ENCODE results near the gene UNC50.

UNC50 gene

GRCh38 chr2:98582523-98582922 lies 25.9 kb upstream of the UNC50 start:
- no peak overlapping the region for H3K27ac ChIP-seq (ENCODE audit: low read length)
- no peak overlapping the region for H3K4me3 ChIP-seq (ENCODE audit: low read length)
- no peak overlapping the region for H2AFZ ChIP-seq (ENCODE audit: low read length)
- no peak overlapping the region for H3K4me2 ChIP-seq (ENCODE audit: low read depth, low read length)
- no peaks in the 10 kb centered on the region for H4K20me1 ChIP-seq (ENCODE audit: insufficient read depth, low read length)
- peaks cover 4% of the 10 kb centered on the region; the same call in 1 of the 2 replicates for H3F3A ChIP-seq (ENCODE audit: insufficient read depth, low read length)
- no peak for DNase-seq
- H3K9me2 ChIP-seq (replicated peaks; ENCODE audit: insufficient read depth, low read length), result no peaks in the 10 kb centered on the region
- H3K36me3 ChIP-seq (replicated peaks; ENCODE audit: insufficient read depth, low read length), result peaks cover 21% of the 10 kb centered on the region
- H3K9ac ChIP-seq (ENCODE audit: low read length), result no peak overlapping the region
- H3K27me3 ChIP-seq (replicated peaks; ENCODE audit: insufficient read depth, low read length), result no peaks in the 10 kb centered on the region
- TF ChIP-seq EZH2 (optimal IDR thresholded peaks at IDR 0.05; ENCODE audit: low read depth, low read length) (no peak), EZH2phosphoT487 (IDR thresholded peaks at IDR 0.05; ENCODE audit: low read length) (no peak), CTCF (IDR thresholded peaks at IDR 0.05; ENCODE audit: low read length) (no peak)
- no peaks in the 10 kb centered on the region for H3K9me3 ChIP-seq (replicated peaks; ENCODE audit: insufficient read depth, low read length)
- peaks cover 10% of the 10 kb centered on the region; the same call in 1 of the 2 replicates for H3K79me2 ChIP-seq (ENCODE audit: low read length)
- H3K4me1 ChIP-seq (ENCODE audit: low read length), result no peaks in the 10 kb centered on the region

- Histone ChIP-seq H3K9me3 (replicated peaks; ENCODE audit: insufficient read depth, low read length) (no peaks in the 10 kb centered on the region), H3K36me3 (replicated peaks; ENCODE audit: insufficient read depth, low read length) (peaks cover 21% of the 10 kb centered on the region), H3K9me2 (replicated peaks; ENCODE audit: insufficient read depth, low read length) (no peaks in the 10 kb centered on the region), H3K4me1 (ENCODE audit: low read length) (no peaks in the 10 kb centered on the region), H3K79me2 (ENCODE audit: low read length) (peaks cover 10% of the 10 kb centered on the region; the same call in 1 of the 2 replicates), H3K27me3 (replicated peaks; ENCODE audit: insufficient read depth, low read length) (no peaks in the 10 kb centered on the region), H2AFZ (ENCODE audit: low read length) (no peak overlapping the region), H3K4me2 (ENCODE audit: low read depth, low read length) (no peak overlapping the region), H3F3A (ENCODE audit: insufficient read depth, low read length) (peaks cover 4% of the 10 kb centered on the region; the same call in 1 of the 2 replicates), H4K20me1 (ENCODE audit: insufficient read depth, low read length) (no peaks in the 10 kb centered on the region), H3K9ac (ENCODE audit: low read length) (no peak overlapping the region), H3K4me3 (ENCODE audit: low read length) (no peak overlapping the region), H3K27ac (ENCODE audit: low read length) (no peak overlapping the region)
- TF ChIP-seq EZH2phosphoT487 (IDR thresholded peaks at IDR 0.05; ENCODE audit: low read length), result no peak
- TF ChIP-seq CTCF (IDR thresholded peaks at IDR 0.05; ENCODE audit: low read length), result no peak
- no peak for TF ChIP-seq EZH2 (optimal IDR thresholded peaks at IDR 0.05; ENCODE audit: low read depth, low read length)
- DNase-seq, result no peak
Measured at GRCh38 chr2:98583276-98583675, 25.1 kb upstream of the UNC50 start.

- Histone ChIP-seq H3K36me3 (replicated peaks; ENCODE audit: insufficient read depth, low read length) (peaks cover 21% of the 10 kb centered on the region), H3K9ac (ENCODE audit: low read length) (no peak overlapping the region), H3K4me1 (ENCODE audit: low read length) (no peaks in the 10 kb centered on the region), H2AFZ (ENCODE audit: low read length) (no peak overlapping the region), H3K9me3 (replicated peaks; ENCODE audit: insufficient read depth, low read length) (no peaks in the 10 kb centered on the region), H3F3A (ENCODE audit: insufficient read depth, low read length) (peaks cover 4% of the 10 kb centered on the region; the same call in 1 of the 2 replicates), H3K27ac (ENCODE audit: low read length) (no peak overlapping the region), H3K79me2 (ENCODE audit: low read length) (peaks cover 10% of the 10 kb centered on the region; the same call in 1 of the 2 replicates), H3K9me2 (replicated peaks; ENCODE audit: insufficient read depth, low read length) (no peaks in the 10 kb centered on the region), H3K4me3 (ENCODE audit: low read length) (no peak overlapping the region), H4K20me1 (ENCODE audit: insufficient read depth, low read length) (no peaks in the 10 kb centered on the region), H3K4me2 (ENCODE audit: low read depth, low read length) (no peak overlapping the region), H3K27me3 (replicated peaks; ENCODE audit: insufficient read depth, low read length) (no peaks in the 10 kb centered on the region)
- no peak for DNase-seq
- TF ChIP-seq EZH2 (optimal IDR thresholded peaks at IDR 0.05; ENCODE audit: low read depth, low read length), result no peak
- no peak for TF ChIP-seq CTCF (IDR thresholded peaks at IDR 0.05; ENCODE audit: low read length)
Measured at GRCh38 chr2:98583816-98584618, 24.4 kb upstream of the UNC50 start.
